Measurements from ENCODE around the gene DCC. TPM values are rescaled to one million over a fixed set of nuclear protein-coding genes. Genes with fewer than 3 reads are reported as not detected.
A peak's percentile ranks its signal among the peaks of the same experiment; 100 is the strongest.

The DCC gene
- polyA plus RNA-seq, 2 of the 4 experiments (the other 2 are of a cell fraction) = 0.12 TPM; not detected in 1

DNA sequence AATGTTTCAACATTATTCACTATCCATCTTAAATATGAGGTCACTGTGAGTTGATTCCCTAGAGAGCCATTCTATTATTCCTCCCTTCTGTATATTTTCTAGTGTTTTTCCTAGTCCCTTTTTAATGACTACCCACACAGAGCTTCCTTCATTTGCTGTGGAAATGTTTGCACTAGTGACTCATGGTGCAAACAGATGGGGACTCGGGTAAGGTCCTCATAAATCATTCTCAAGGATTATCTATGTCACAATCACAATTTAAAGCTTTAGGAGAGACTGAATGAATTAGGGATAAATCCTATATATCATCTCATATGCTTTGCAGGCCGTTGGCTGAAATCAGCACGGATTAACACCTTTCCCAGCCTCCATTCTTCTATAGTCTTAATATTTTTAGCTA lies 159.6 kb downstream of the DCC start:
- DNase-seq (ENCODE audit: low read depth in 1 of 2, low spot score in 1 of 2) (peak; percentile 19 to 88), FAIRE-seq (no peak), ATAC-seq (peak; percentile 92 to 95)
- peak overlapping the region; percentile 90 to 91 for H3K27ac ChIP-seq
- ChIA-PET CTCF (interaction anchor here (0.5 to 1.2 kb wide), 2 partner anchors 160 to 210 kb away, joined by 3 read pairs; partner anchors contain the start of gene DCC), POLR2A (no interaction called here)
- no peak for TF ChIP-seq SMC3 (IDR thresholded peaks at IDR 0.05)
- TF ChIP-seq FOSL2 (IDR thresholded peaks at IDR 0.05) = peak; percentile 81
- peak; percentile 90 for TF ChIP-seq FOSL2 (CRISPR knock-in tag; IDR thresholded peaks at IDR 0.05)
- TF ChIP-seq GATA3 (IDR thresholded peaks at IDR 0.05; ENCODE audit: borderline replicate concordance) = peak; percentile 90
- TF ChIP-seq, protein P1, sequence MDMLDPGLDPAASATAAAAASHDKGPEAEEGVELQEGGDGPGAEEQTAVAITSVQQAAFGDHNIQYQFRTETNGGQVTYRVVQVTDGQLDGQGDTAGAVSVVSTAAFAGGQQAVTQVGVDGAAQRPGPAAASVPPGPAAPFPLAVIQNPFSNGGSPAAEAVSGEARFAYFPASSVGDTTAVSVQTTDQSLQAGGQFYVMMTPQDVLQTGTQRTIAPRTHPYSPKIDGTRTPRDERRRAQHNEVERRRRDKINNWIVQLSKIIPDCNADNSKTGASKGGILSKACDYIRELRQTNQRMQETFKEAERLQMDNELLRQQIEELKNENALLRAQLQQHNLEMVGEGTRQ (IDR thresholded peaks at IDR 0.05) = no peak
- no peak for TF ChIP-seq POLR2A (IDR thresholded peaks at IDR 0.05; ENCODE audit: low read length)
- peak in 1 of 2 experiments; percentile 32; a peak in 2 of 5 replicates for TF ChIP-seq RAD21 (conservative IDR thresholded peaks at IDR 0.05 in 1 of 2, IDR thresholded peaks at IDR 0.05 in 1 of 2)
- TF ChIP-seq, protein P2, sequence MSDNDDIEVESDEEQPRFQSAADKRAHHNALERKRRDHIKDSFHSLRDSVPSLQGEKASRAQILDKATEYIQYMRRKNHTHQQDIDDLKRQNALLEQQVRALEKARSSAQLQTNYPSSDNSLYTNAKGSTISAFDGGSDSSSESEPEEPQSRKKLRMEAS (IDR thresholded peaks at IDR 0.05) = peak; percentile 38; the same call in 1 of the 2 replicates
- TF ChIP-seq ZSCAN20 (CRISPR knock-in tag; IDR thresholded peaks at IDR 0.05) = no peak
- peak; percentile 53; the same call in 1 of the 2 replicates for TF ChIP-seq HOXB5 (CRISPR knock-in tag; IDR thresholded peaks at IDR 0.05)
- TF ChIP-seq HOXB13 (CRISPR knock-in tag; IDR thresholded peaks at IDR 0.05; ENCODE audit: low read depth) = no peak
- TF ChIP-seq JUNB (IDR thresholded peaks at IDR 0.05) = peak; percentile 82
- no peak for TF ChIP-seq CBX8 (IDR thresholded peaks at IDR 0.05)
- TF ChIP-seq RNF2 (IDR thresholded peaks at IDR 0.05; ENCODE audit: borderline replicate concordance, low read depth) = no peak
- peak; percentile 38 to 69; a peak in 1 of 5 replicates for TF ChIP-seq JUN (IDR thresholded peaks at IDR 0.05)
- TF ChIP-seq EP300 (IDR thresholded peaks at IDR 0.05) = peak; percentile 38 to 53; a peak in 2 of 5 replicates
- TF ChIP-seq EHMT2 (IDR thresholded peaks at IDR 0.05; ENCODE audit: low read depth) = no peak
- TF ChIP-seq, protein P3, sequence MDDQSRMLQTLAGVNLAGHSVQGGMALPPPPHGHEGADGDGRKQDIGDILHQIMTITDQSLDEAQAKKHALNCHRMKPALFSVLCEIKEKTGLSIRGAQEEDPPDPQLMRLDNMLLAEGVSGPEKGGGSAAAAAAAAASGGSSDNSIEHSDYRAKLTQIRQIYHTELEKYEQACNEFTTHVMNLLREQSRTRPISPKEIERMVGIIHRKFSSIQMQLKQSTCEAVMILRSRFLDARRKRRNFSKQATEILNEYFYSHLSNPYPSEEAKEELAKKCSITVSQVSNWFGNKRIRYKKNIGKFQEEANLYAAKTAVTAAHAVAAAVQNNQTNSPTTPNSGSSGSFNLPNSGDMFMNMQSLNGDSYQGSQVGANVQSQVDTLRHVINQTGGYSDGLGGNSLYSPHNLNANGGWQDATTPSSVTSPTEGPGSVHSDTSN (IDR thresholded peaks at IDR 0.05) = peak; percentile 63; the same call in 1 of the 2 replicates
- TF ChIP-seq TP53 (CRISPR knock-in tag; IDR thresholded peaks at IDR 0.05) = no peak
- no peak for TF ChIP-seq FOSB (CRISPR knock-in tag; IDR thresholded peaks at IDR 0.05)
- TF ChIP-seq, protein P4, sequence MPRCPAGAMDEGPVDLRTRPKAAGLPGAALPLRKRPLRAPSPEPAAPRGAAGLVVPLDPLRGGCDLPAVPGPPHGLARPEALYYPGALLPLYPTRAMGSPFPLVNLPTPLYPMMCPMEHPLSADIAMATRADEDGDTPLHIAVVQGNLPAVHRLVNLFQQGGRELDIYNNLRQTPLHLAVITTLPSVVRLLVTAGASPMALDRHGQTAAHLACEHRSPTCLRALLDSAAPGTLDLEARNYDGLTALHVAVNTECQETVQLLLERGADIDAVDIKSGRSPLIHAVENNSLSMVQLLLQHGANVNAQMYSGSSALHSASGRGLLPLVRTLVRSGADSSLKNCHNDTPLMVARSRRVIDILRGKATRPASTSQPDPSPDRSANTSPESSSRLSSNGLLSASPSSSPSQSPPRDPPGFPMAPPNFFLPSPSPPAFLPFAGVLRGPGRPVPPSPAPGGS (IDR thresholded peaks at IDR 0.05) = peak; percentile 74; the same call in 2 of the 3 replicates
- TF ChIP-seq CEBPB (IDR thresholded peaks at IDR 0.05) = peak; percentile 58 to 88; a peak in 3 of 4 replicates
- H3K9me3 ChIP-seq = peaks cover 7% of the 10 kb centered on the region; the same call in 2 of the 3 replicates
- H3K4me3 ChIP-seq = no peak overlapping the region
- H3K4me1 ChIP-seq = peaks cover 26% of the 10 kb centered on the region
- 0% methylated on average over 3 of the region's 3 CpGs for WGBS (ENCODE audit: missing lambda C conversion rate)
- H3K4me2 ChIP-seq = peak overlapping the region; percentile 86

DNA sequence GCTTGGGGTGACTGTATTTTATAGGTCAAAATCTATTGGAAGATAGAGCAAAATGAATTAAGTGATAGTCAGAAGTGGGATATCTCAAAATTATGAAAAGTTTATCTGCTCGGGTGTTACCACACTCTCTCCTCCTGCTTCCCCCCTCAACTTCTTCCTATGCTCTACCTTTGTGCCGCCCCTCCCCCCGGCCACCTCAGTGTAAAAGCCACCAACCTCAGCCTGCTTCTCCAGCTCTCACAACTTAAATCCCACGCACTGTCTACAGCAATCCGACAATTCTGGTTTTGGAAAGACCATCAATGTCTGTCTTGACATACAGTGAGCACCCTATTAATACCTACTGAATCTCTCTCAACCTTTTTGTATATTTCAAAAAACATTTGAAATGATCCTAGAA lies 164.6 kb downstream of the DCC start:
- FAIRE-seq = no peak
- TF ChIP-seq MAFK (IDR thresholded peaks at IDR 0.05; ENCODE audit: partially characterized antibody) (no peak), RAD21 (conservative IDR thresholded peaks at IDR 0.05 in 1 of 2, IDR thresholded peaks at IDR 0.05 in 1 of 2) (no peak), POLR2A (IDR thresholded peaks at IDR 0.05; ENCODE audit: low read length) (no peak), KDM1A (IDR thresholded peaks at IDR 0.05; ENCODE audit: low read depth) (no peak), HEYL (CRISPR knock-in tag; IDR thresholded peaks at IDR 0.05) (no peak), MYC (IDR thresholded peaks at IDR 0.05; ENCODE audit: borderline replicate concordance, low read length) (no peak), HOXA7 (CRISPR knock-in tag; IDR thresholded peaks at IDR 0.05) (no peak), NFE2L2 (conservative IDR thresholded peaks at IDR 0.05; ENCODE audit: low read length) (no peak), EP300 (IDR thresholded peaks at IDR 0.05) (no peak)
- TF ChIP-seq, protein P5, sequence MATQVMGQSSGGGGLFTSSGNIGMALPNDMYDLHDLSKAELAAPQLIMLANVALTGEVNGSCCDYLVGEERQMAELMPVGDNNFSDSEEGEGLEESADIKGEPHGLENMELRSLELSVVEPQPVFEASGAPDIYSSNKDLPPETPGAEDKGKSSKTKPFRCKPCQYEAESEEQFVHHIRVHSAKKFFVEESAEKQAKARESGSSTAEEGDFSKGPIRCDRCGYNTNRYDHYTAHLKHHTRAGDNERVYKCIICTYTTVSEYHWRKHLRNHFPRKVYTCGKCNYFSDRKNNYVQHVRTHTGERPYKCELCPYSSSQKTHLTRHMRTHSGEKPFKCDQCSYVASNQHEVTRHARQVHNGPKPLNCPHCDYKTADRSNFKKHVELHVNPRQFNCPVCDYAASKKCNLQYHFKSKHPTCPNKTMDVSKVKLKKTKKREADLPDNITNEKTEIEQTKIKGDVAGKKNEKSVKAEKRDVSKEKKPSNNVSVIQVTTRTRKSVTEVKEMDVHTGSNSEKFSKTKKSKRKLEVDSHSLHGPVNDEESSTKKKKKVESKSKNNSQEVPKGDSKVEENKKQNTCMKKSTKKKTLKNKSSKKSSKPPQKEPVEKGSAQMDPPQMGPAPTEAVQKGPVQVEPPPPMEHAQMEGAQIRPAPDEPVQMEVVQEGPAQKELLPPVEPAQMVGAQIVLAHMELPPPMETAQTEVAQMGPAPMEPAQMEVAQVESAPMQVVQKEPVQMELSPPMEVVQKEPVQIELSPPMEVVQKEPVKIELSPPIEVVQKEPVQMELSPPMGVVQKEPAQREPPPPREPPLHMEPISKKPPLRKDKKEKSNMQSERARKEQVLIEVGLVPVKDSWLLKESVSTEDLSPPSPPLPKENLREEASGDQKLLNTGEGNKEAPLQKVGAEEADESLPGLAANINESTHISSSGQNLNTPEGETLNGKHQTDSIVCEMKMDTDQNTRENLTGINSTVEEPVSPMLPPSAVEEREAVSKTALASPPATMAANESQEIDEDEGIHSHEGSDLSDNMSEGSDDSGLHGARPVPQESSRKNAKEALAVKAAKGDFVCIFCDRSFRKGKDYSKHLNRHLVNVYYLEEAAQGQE (IDR thresholded peaks at IDR 0.05) = no peak
- TF ChIP-seq, protein P6, sequence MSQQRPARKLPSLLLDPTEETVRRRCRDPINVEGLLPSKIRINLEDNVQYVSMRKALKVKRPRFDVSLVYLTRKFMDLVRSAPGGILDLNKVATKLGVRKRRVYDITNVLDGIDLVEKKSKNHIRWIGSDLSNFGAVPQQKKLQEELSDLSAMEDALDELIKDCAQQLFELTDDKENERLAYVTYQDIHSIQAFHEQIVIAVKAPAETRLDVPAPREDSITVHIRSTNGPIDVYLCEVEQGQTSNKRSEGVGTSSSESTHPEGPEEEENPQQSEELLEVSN (IDR thresholded peaks at IDR 0.05; ENCODE audit: borderline replicate concordance, low read depth) = no peak

More for the DNA sequence above, 164.6 kb downstream of the DCC start:
- H3K4me1 ChIP-seq = peaks cover 29% of the 10 kb centered on the region
- DNase-seq (ENCODE audit: low read depth in 1 of 2, low spot score in 1 of 2) = no peak
- CTCF ChIA-PET = no interaction called here
- H3K27ac ChIP-seq = no peak overlapping the region; a peak in 1 of 6 replicates
- no peaks in the 10 kb centered on the region for H3K9me3 ChIP-seq
- 80% methylated on average over 5 of the region's 5 CpGs for WGBS (ENCODE audit: missing lambda C conversion rate)
- H3K4me3 ChIP-seq = no peak overlapping the region
- no peak overlapping the region for H3K4me2 ChIP-seq
- ATAC-seq = no peak
- POLR2A ChIA-PET = no interaction called here

Measured in A549 (cell line).